ENCODE data around the gene PCDHA9.
"Not testable (repeated sequence)": the region's sequence is repeated elsewhere in the genome, so short reads cannot be mapped to it uniquely, and the experiment has no call there.

Gene PCDHA9

DNA sequence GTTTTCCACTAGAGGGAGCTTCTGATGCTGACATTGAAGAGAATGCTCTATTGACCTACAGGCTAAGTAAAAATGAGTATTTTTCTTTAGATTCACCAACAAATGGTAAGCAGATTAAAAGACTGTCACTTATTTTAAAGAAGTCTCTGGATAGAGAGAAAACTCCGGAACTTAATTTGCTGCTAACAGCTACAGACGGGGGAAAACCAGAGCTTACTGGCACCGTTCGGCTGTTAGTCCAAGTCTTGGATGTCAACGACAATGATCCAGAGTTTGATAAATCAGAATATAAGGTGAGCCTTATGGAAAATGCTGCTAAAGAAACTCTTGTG lies 21.3 kb downstream of the PCDHA9 start:
- in situ Hi-C loops (cut with HindIII; ENCODE audit: low sequenced_read_pairs), result no loop called here
- TF ChIP-seq, protein P1, sequence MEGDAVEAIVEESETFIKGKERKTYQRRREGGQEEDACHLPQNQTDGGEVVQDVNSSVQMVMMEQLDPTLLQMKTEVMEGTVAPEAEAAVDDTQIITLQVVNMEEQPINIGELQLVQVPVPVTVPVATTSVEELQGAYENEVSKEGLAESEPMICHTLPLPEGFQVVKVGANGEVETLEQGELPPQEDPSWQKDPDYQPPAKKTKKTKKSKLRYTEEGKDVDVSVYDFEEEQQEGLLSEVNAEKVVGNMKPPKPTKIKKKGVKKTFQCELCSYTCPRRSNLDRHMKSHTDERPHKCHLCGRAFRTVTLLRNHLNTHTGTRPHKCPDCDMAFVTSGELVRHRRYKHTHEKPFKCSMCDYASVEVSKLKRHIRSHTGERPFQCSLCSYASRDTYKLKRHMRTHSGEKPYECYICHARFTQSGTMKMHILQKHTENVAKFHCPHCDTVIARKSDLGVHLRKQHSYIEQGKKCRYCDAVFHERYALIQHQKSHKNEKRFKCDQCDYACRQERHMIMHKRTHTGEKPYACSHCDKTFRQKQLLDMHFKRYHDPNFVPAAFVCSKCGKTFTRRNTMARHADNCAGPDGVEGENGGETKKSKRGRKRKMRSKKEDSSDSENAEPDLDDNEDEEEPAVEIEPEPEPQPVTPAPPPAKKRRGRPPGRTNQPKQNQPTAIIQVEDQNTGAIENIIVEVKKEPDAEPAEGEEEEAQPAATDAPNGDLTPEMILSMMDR (IDR thresholded peaks at IDR 0.05; ENCODE audit: low read depth, low read length), result no peak
- H3K4me3 ChIP-seq (ENCODE audit: low read depth, low read length), result no peak overlapping the region

DNA sequence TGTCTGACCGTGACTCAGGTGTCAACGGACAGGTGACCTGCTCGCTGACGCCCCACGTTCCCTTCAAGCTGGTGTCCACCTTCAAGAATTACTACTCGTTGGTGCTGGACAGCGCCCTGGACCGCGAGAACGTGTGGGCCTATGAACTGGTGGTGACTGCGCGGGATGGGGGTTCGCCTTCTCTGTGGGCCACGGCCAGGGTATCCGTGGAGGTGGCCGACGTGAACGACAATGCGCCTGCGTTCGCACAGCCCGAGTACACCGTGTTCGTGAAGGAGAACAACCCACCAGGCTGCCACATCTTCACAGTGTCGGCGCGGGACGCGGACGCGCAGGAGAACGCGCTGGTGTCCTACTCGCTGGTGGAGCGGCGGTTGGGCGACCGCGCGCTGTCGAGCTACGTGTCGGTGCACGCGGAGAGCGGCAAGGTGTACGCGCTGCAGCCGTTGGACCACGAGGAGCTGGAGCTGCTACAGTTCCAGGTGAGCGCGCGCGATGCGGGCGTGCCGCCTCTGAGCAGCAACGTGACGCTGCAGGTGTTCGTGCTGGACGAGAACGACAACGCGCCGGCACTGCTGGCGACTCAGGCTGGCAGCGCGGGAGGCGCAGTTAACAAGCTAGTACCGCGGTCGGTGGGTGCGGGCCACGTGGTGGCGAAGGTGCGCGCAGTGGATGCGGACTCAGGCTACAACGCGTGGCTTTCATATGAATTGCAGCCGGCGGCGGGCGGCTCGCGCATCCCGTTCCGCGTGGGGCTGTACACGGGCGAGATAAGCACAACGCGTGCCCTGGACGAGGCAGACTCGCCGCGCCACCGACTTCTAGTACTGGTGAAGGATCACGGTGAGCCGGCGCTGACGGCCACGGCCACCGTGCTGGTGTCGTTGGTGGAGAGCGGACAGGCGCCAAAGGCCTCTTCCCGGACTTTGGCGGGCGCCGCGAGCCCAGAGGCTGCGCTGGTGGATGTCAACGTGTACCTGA lies 22.3 kb downstream of the PCDHA9 start:
- in situ Hi-C loops (cut with HindIII; ENCODE audit: low sequenced_read_pairs), result no loop called here
- TF ChIP-seq, protein P1 (IDR thresholded peaks at IDR 0.05; ENCODE audit: low read depth, low read length), result no peak
- H3K4me3 ChIP-seq (ENCODE audit: low read depth, low read length), result no peak overlapping the region
- DNase-seq (ENCODE audit: low read depth, low spot score), result no peak

More for the DNA sequence above, 21.3 kb downstream of the PCDHA9 start:
- DNase-seq (ENCODE audit: low read depth, low spot score), result no peak

DNA sequence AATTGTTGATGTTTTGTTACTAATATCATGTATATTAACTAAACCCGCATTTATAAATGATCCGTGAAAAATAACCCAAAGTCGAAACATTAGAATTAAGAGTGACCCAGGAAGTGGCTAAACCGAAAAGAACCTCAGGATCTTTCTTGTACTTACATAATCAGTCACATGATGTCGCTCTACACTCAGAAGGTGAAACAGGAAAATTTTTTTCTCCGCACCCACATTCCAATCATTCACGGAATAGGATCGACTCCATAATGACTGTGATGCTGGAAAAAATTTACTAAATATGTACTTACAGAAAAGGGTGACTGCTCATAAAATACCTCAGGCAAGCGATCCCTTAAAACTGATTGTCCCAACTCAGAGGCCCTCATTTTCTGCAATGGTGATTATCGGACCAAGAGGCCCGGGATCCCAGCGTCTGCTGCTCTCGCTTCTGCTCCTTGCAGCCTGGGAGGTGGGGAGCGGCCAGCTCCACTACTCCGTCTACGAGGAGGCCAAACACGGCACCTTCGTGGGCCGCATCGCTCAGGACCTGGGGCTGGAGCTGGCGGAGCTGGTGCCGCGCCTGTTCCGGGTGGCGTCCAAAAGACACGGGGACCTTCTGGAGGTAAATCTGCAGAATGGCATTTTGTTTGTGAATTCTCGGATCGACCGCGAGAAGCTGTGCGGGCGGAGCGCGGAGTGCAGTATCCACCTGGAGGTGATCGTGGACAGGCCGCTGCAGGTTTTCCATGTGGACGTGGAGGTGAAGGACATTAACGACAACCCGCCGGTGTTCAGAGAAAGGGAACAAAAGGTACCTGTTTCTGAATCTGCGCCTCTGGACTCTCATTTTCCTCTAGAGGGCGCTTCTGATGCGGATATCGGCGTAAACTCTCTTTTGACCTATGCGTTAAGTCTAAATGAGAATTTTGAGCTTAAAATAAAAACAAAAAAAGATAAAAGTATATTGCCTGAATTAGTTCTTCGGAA lies 27.2 kb downstream of the PCDHA9 start, which contains the start of gene PCDHA12:
Gene PCDHA12, plus strand, starts transcription at position 224 of the 981 bp plus-strand sequence. Its CDS starts 165 bp downstream, at position 389.
- TF ChIP-seq, protein P1 (IDR thresholded peaks at IDR 0.05; ENCODE audit: low read depth, low read length), result no peak
- in situ Hi-C loops (cut with HindIII; ENCODE audit: low sequenced_read_pairs), result no loop called here
- no peak for DNase-seq (ENCODE audit: low read depth, low spot score)
- H3K4me3 ChIP-seq (ENCODE audit: low read depth, low read length), result no peak within 1 kb of the TSS

DNA sequence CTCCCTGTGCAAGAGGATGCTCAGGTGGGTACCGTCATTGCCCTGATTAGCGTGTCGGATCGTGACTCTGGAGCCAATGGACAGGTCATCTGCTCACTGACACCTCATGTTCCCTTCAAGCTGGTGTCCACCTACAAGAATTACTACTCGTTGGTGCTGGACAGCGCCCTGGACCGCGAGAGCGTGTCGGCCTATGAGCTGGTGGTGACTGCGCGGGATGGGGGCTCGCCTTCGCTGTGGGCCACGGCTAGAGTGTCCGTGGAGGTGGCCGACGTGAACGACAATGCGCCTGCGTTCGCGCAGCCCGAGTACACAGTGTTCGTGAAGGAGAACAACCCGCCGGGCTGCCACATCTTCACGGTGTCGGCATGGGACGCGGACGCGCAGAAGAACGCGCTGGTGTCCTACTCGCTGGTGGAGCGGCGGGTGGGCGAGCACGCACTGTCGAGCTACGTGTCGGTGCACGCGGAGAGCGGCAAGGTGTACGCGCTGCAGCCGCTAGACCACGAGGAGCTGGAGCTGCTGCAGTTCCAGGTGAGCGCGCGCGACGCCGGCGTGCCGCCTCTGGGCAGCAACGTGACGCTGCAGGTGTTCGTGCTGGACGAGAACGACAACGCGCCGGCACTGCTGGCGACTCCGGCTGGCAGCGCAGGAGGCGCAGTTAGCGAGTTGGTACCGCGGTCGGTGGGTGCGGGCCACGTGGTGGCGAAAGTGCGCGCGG lies 28.5 kb downstream of the PCDHA9 start:
- DNase-seq (ENCODE audit: low read depth, low spot score); H3K4me3 ChIP-seq (ENCODE audit: low read depth, low read length); in situ Hi-C loops (cut with HindIII; ENCODE audit: low sequenced_read_pairs): not testable (repeated sequence)

DNA sequence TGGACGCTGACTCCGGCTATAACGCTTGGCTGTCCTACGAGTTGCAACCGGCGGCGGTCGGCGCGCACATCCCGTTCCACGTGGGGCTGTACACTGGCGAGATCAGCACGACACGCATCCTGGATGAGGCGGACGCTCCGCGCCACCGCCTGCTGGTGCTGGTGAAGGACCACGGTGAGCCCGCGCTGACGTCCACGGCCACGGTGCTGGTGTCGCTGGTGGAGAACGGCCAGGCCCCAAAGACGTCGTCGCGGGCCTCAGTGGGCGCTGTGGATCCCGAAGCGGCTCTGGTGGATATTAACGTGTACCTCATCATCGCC lies 29.0 kb downstream of the PCDHA9 start:
- no peak overlapping the region for H3K4me3 ChIP-seq (ENCODE audit: low read depth, low read length)
- in situ Hi-C loops (cut with HindIII; ENCODE audit: low sequenced_read_pairs), result no loop called here
- no peak for DNase-seq (ENCODE audit: low read depth, low spot score)
- TF ChIP-seq, protein P1 (IDR thresholded peaks at IDR 0.05; ENCODE audit: low read depth, low read length), result no peak

DNA sequence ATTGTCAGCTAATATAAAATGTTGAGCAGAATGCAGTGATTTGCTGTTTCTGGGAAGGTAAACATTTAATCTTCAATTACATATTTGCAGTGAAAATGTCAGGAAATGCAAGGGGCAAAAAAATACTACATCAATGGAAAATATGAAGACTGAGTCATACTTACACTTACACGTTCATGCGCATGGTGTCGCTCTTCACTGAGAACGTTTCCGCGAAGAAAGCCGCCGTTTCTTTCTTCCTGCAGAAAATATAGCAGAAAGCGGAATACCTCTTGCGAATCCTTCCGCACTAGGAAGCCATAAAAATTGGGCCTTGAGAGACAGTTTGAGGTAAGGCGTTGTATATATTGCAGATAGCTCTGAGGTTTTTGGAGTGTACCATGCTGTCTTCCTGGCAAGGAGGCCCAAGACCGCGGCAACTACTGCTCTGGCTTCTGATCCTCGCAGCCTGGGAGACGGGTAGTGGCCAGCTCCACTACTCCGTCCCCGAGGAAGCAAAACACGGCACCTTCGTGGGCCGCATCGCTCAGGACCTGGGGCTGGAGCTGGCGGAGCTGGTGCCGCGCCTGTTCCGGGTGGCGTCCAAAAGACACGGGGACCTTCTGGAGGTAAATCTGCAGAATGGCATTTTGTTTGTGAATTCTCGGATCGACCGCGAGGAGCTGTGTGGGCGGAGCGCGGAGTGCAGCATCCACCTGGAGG lies 33.9 kb downstream of the PCDHA9 start, which contains the start of gene PCDHA13:
Gene PCDHA13, plus strand, starts transcription at position 236 of the 702 bp plus-strand sequence. Its CDS starts 145 bp downstream, at position 381.
- no peak within 1 kb of the TSS for H3K4me3 ChIP-seq (ENCODE audit: low read depth, low read length)
- TF ChIP-seq, protein P1 (IDR thresholded peaks at IDR 0.05; ENCODE audit: low read depth, low read length), result no peak
- no peak for DNase-seq (ENCODE audit: low read depth, low spot score)
- in situ Hi-C loops (cut with HindIII; ENCODE audit: low sequenced_read_pairs), result no loop called here

All from astrocyte of the spinal cord (primary cell).